IPS DF 6.9 (cell line): ENCODE measurements around the gene ZIM2.

ENCODE experiments used
- DNase-seq: peaks from one replicate; pipeline ENCODE4 v3.0.0-alpha.2; 2013; ENCODE audit warnings: low read depth, low spot score
- H3K27ac ChIP-seq: one replicate; pipeline ENCODE4 v1.5.1; 2013; ENCODE audit warnings: low read length, control low read depth
- H3K27me3 ChIP-seq: 2 replicates; pipeline ENCODE4 v1.6.1; 2013; ENCODE audit warnings: mild to moderate bottlenecking, low read length; ENCODE audit not compliant: control insufficient read depth, insufficient read depth
- H3K36me3 ChIP-seq: 2 replicates; pipeline ENCODE4 v1.6.1; 2013; ENCODE audit warnings: low read length; ENCODE audit not compliant: control insufficient read depth, insufficient read depth
- H3K4me1 ChIP-seq: 2 replicates; pipeline ENCODE4 v1.6.1; 2013; ENCODE audit warnings: low read length; ENCODE audit not compliant: control insufficient read depth, insufficient read depth
- H3K4me3 ChIP-seq: 2 replicates; pipeline ENCODE4 v1.5.1; 2013; ENCODE audit warnings: mild to moderate bottlenecking, low read length
- H3K9me3 ChIP-seq: 2 replicates; pipeline ENCODE4 v1.6.1; 2013; ENCODE audit warnings: low read length, inconsistent platforms; ENCODE audit not compliant: control insufficient read depth, insufficient read depth
- WGBS: extraction: QIAGEN DNeasy Blood & Tissue Kit; methylation state at CpG from one replicate; pipeline ENCODE4 v1.1.7; 2013; ENCODE audit warnings: mixed read lengths, missing lambda C conversion rate; ENCODE audit not compliant: insufficient read length, insufficient coverage; 5-methylcytosine and 5-hydroxymethylcytosine counted together

The ZIM2 gene

GRCh38 chr19:56840451-56841192, at the start of gene ZIM2, which contains the start of gene PEG3:
TSS of gene ZIM2 (minus strand) at chr19:56840726. CDS start at chr19:56824277, 16,449 bp downstream.
TSS of gene PEG3 (minus strand) at chr19:56840726. CDS start at chr19:56824655, 16,071 bp downstream.
- no peaks in the 10 kb centered on the region; the same call in 1 of the 2 replicates for H3K36me3 ChIP-seq
- DNase-seq, result no peak
- H3K4me3 ChIP-seq, result no peak within 1 kb of the TSS
- H3K9me3 ChIP-seq, result peaks cover 17% of the 10 kb centered on the region
- H3K27ac ChIP-seq, result no peak within 1 kb of the TSS
- H3K4me1 ChIP-seq, result no peaks in the 10 kb centered on the region
- no CpG with 5 or more reads among the region's 49 CpGs for WGBS
- no peaks in the 10 kb centered on the region for H3K27me3 ChIP-seq

- H3K27ac ChIP-seq, result no peak overlapping the region
- H3K9me3 ChIP-seq, result peaks cover 21% of the 10 kb centered on the region
- no peaks in the 10 kb centered on the region for H3K4me1 ChIP-seq
- WGBS, result no CpG with 5 or more reads among the region's 14 CpGs
- H3K36me3 ChIP-seq, result no peaks in the 10 kb centered on the region
- H3K4me3 ChIP-seq, result no peak overlapping the region
- no peaks in the 10 kb centered on the region for H3K27me3 ChIP-seq
- DNase-seq, result no peak
These were observed 44.9 kb upstream of the ZIM2 start for GRCh38 chr19:56885173-56885985.

GRCh38 chr19:56884441-56884840, 43.9 kb upstream of the ZIM2 start:
- no peak for DNase-seq
- no peaks in the 10 kb centered on the region for H3K4me1 ChIP-seq
- no peak overlapping the region for H3K4me3 ChIP-seq
- WGBS, result no CpG with 5 or more reads among the region's 5 CpGs
- H3K27ac ChIP-seq, result no peak overlapping the region
- no peaks in the 10 kb centered on the region for H3K27me3 ChIP-seq
- H3K36me3 ChIP-seq, result no peaks in the 10 kb centered on the region
- peaks cover 21% of the 10 kb centered on the region for H3K9me3 ChIP-seq

GRCh38 chr19:56880592-56881190, 40.2 kb upstream of the ZIM2 start:
- H3K9me3 ChIP-seq, result peaks cover 16% of the 10 kb centered on the region
- H3K4me3 ChIP-seq, result no peak overlapping the region
- H3K4me1 ChIP-seq, result no peaks in the 10 kb centered on the region
- WGBS, result no CpG with 5 or more reads among the region's 5 CpGs
- H3K27me3 ChIP-seq, result no peaks in the 10 kb centered on the region
- H3K27ac ChIP-seq, result no peak overlapping the region
- H3K36me3 ChIP-seq, result no peaks in the 10 kb centered on the region
- DNase-seq, result no peak

GRCh38 chr19:56877069-56877715, 36.7 kb upstream of the ZIM2 start:
- H3K36me3 ChIP-seq, result no peaks in the 10 kb centered on the region
- no peak overlapping the region for H3K4me3 ChIP-seq
- no peak for DNase-seq
- no peaks in the 10 kb centered on the region for H3K4me1 ChIP-seq
- no peaks in the 10 kb centered on the region for H3K27me3 ChIP-seq
- peaks cover 14% of the 10 kb centered on the region for H3K9me3 ChIP-seq
- no CpG with 5 or more reads among the region's 19 CpGs for WGBS
- H3K27ac ChIP-seq, result no peak overlapping the region

GRCh38 chr19:56875717-56876116, 35.2 kb upstream of the ZIM2 start:
- H3K27me3 ChIP-seq, result no peaks in the 10 kb centered on the region
- no peak overlapping the region for H3K4me3 ChIP-seq
- H3K4me1 ChIP-seq, result no peaks in the 10 kb centered on the region
- no peaks in the 10 kb centered on the region for H3K36me3 ChIP-seq
- WGBS, result no CpG with 5 or more reads among the region's 3 CpGs
- DNase-seq, result no peak
- peaks cover 13% of the 10 kb centered on the region for H3K9me3 ChIP-seq
- H3K27ac ChIP-seq, result no peak overlapping the region

GRCh38 chr19:56874530-56874929, 34.0 kb upstream of the ZIM2 start:
- no peak for DNase-seq

GRCh38 chr19:56873493-56873892, 33.0 kb upstream of the ZIM2 start:
- H3K27ac ChIP-seq, result no peak overlapping the region
- H3K36me3 ChIP-seq, result no peaks in the 10 kb centered on the region
- H3K9me3 ChIP-seq, result peaks cover 15% of the 10 kb centered on the region
- no peak overlapping the region for H3K4me3 ChIP-seq
- WGBS, result no CpG with 5 or more reads among the region's 5 CpGs
- H3K4me1 ChIP-seq, result no peaks in the 10 kb centered on the region
- H3K27me3 ChIP-seq, result no peaks in the 10 kb centered on the region
- DNase-seq, result no peak

More at GRCh38 chr19:56874530-56874929, 34.0 kb upstream of the ZIM2 start:
- Histone ChIP-seq H3K27me3 (no peaks in the 10 kb centered on the region), H3K9me3 (peaks cover 15% of the 10 kb centered on the region), H3K36me3 (no peaks in the 10 kb centered on the region), H3K4me3 (no peak overlapping the region), H3K4me1 (no peaks in the 10 kb centered on the region), H3K27ac (no peak overlapping the region)
- no CpG with 5 or more reads among the region's 4 CpGs for whole genome bisulfite sequencing

GRCh38 chr19:56869886-56870285, 29.4 kb upstream of the ZIM2 start:
- no CpG with 5 or more reads among the region's 8 CpGs for WGBS

GRCh38 chr19:56868446-56868845, 27.9 kb upstream of the ZIM2 start:
- Histone ChIP-seq H3K4me3 (no peak overlapping the region), H3K9me3 (peaks cover 11% of the 10 kb centered on the region)
- no CpG with 5 or more reads among the region's 1 CpG for WGBS

More at GRCh38 chr19:56869886-56870285, 29.4 kb upstream of the ZIM2 start:
- Histone ChIP-seq H3K9me3 (peaks cover 13% of the 10 kb centered on the region), H3K27me3 (no peaks in the 10 kb centered on the region), H3K36me3 (no peaks in the 10 kb centered on the region), H3K27ac (no peak overlapping the region), H3K4me1 (no peaks in the 10 kb centered on the region), H3K4me3 (no peak overlapping the region)
- no peak for DNase-seq

More at GRCh38 chr19:56868446-56868845, 27.9 kb upstream of the ZIM2 start:
- Histone ChIP-seq H3K27me3 (no peaks in the 10 kb centered on the region), H3K4me1 (no peaks in the 10 kb centered on the region), H3K27ac (no peak overlapping the region), H3K36me3 (no peaks in the 10 kb centered on the region)
- DNase-seq, result no peak
